ENCODE measurements around the gene KIF17.

The KIF17 gene

DNA sequence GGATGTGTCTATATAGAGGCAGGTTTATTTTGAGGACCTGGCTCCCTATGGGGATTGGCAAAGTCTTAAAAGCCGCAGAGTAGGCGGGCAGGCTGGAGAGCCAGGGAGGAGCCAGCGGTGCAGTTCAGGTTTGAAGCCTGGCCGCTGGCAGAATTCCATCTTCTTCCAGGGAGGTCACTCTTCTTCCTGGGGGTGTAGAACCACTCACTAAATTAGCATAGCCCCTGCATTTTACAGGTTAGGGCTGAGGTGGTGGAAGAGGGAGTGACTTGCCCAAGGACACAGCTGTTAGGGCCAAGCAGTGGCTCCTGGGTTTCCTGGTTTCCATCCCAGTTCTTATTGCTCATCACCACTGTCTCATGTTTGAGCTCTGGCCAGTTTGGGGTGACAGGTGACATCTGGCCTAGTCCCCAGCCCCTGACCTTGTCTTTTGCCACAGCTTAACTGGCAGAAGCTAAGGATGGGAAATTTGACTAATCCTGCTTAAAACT, 83.2 kb downstream of the KIF17 start:
- peak overlapping the region; percentile 99 for H3K27ac ChIP-seq

DNA sequence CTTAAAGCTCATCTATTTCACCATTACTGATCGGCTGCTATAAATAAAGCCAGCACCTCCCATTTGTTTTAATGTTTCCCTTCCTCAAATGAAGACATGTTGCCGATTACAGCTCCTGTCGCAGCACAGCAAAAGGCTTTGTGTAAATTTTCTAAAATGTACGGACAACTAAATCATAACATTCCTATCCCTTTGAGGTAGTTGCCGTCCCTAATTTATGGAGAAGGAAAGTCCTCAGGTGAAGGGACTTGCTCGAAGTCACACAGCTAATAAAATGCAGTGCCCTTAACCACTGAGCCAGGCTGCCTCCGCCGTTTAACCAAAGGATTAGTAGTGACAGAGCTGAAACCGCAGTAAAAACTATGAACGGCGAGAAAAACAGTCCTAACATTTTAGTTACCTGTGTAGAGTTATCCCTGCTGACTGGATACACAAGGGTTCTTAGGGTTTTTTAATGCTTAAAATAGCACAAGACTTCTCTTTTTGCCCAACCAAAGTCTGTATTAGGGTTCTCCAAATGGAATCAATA, 83.7 kb downstream of the KIF17 start:
- H3K9me3 ChIP-seq, result no peaks in the 10 kb centered on the region
- H3K36me3 ChIP-seq, result peaks cover 29% of the 10 kb centered on the region
- H3K27ac ChIP-seq, result peak overlapping the region; percentile 99
- no peaks in the 10 kb centered on the region for H3K27me3 ChIP-seq
- peak overlapping the region; percentile 95 for H3K4me3 ChIP-seq (ENCODE audit: low read depth in 1 of 2, low read length in 1 of 2)
- peaks cover 19 to 23% of the 10 kb centered on the region in 2 experiments for H3K4me1 ChIP-seq (ENCODE audit: control insufficient read depth in 1 of 2, insufficient read depth in 1 of 2, low read depth in 1 of 2, low read length in 1 of 2)
- TF ChIP-seq, protein P1, sequence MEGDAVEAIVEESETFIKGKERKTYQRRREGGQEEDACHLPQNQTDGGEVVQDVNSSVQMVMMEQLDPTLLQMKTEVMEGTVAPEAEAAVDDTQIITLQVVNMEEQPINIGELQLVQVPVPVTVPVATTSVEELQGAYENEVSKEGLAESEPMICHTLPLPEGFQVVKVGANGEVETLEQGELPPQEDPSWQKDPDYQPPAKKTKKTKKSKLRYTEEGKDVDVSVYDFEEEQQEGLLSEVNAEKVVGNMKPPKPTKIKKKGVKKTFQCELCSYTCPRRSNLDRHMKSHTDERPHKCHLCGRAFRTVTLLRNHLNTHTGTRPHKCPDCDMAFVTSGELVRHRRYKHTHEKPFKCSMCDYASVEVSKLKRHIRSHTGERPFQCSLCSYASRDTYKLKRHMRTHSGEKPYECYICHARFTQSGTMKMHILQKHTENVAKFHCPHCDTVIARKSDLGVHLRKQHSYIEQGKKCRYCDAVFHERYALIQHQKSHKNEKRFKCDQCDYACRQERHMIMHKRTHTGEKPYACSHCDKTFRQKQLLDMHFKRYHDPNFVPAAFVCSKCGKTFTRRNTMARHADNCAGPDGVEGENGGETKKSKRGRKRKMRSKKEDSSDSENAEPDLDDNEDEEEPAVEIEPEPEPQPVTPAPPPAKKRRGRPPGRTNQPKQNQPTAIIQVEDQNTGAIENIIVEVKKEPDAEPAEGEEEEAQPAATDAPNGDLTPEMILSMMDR (IDR thresholded peaks at IDR 0.05), result no peak

More for the DNA sequence above, 83.2 kb downstream of the KIF17 start:
- Histone ChIP-seq H3K9me3 (no peaks in the 10 kb centered on the region), H3K36me3 (peaks cover 34% of the 10 kb centered on the region), H3K4me1 (ENCODE audit: control insufficient read depth in 1 of 2, insufficient read depth in 1 of 2, low read depth in 1 of 2, low read length in 1 of 2) (peaks cover 19 to 23% of the 10 kb centered on the region in 2 experiments), H3K27me3 (no peaks in the 10 kb centered on the region), H3K4me3 (ENCODE audit: low read depth in 1 of 2, low read length in 1 of 2) (peak overlapping the region; percentile 95)
- TF ChIP-seq, protein P1 (IDR thresholded peaks at IDR 0.05), result no peak

DNA sequence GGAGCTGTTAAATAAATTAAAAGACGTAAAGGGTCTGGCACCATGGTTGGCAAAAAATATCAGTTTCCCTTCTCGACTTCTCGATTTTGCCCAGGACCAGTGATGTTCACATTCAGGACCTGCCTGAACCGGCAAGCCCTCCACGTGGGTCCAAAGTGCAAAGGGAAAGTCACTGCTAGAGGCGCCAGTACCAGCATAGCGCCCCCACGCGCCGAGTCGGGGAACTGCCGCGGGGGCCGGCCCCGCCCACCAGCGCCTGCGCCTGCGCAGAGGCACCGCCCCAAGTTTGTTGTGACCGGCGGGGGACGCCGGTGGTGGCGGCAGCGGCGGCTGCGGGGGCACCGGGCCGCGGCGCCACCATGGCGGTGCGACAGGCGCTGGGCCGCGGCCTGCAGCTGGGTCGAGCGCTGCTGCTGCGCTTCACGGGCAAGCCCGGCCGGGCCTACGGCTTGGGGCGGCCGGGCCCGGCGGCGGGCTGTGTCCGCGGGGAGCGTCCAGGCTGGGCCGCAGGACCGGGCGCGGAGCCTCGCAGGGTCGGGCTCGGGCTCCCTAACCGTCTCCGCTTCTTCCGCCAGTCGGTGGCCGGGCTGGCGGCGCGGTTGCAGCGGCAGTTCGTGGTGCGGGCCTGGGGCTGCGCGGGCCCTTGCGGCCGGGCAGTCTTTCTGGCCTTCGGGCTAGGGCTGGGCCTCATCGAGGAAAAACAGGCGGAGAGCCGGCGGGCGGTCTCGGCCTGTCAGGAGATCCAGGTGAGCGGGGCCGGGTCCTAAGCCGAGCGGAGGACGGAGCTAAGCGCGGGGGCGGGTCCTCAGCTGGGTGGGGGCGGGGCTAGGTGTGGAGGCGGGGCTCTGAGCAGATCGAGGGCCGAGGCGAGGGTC, 84.4 kb downstream of the KIF17 start, which contains the start of gene PINK1:
TSS of gene PINK1 (plus strand) at position 269 of the 875 bp plus-strand sequence. CDS start at position 360, 91 bp downstream.
- Histone ChIP-seq H3K9me3 (no peaks in the 10 kb centered on the region), H3K27ac (peak within 1 kb of the TSS; percentile 99), H3K4me3 (ENCODE audit: low read depth in 1 of 2, low read length in 1 of 2) (peak within 1 kb of the TSS; percentile 95), H3K36me3 (peaks cover 22% of the 10 kb centered on the region), H3K4me1 (ENCODE audit: control insufficient read depth in 1 of 2, insufficient read depth in 1 of 2, low read depth in 1 of 2, low read length in 1 of 2) (peaks cover 19 to 23% of the 10 kb centered on the region in 2 experiments), H3K27me3 (no peaks in the 10 kb centered on the region)
- TF ChIP-seq, protein P1 (IDR thresholded peaks at IDR 0.05), result peak; percentile 99

DNA sequence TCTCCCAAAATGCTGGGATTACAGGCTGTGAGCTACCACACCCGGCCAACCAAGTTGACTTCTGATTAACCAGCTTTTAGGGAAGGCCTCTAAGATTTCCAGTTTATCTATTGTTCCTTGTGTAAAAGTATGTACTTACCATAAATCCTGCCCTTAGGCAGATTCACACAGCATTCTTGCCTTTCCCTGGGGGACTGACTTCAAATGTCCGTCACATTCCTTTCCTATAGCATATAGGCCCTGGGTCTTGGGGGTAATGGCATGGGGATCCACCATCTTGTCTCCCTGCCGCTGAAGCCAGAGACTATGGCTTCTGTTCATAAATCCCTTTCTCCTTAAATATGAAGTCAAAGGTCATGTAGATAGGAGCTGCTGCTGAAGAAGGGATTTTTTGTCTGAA, 85.4 kb downstream of the KIF17 start:
- Histone ChIP-seq H3K27ac (no peak overlapping the region), H3K27me3 (no peaks in the 10 kb centered on the region), H3K9me3 (no peaks in the 10 kb centered on the region), H3K36me3 (peaks cover 12% of the 10 kb centered on the region), H3K4me3 (ENCODE audit: low read depth in 1 of 2, low read length in 1 of 2) (no peak overlapping the region), H3K4me1 (ENCODE audit: control insufficient read depth in 1 of 2, insufficient read depth in 1 of 2, low read depth in 1 of 2, low read length in 1 of 2) (peaks cover 19 to 23% of the 10 kb centered on the region in 2 experiments)
- TF ChIP-seq, protein P1 (IDR thresholded peaks at IDR 0.05), result no peak

DNA sequence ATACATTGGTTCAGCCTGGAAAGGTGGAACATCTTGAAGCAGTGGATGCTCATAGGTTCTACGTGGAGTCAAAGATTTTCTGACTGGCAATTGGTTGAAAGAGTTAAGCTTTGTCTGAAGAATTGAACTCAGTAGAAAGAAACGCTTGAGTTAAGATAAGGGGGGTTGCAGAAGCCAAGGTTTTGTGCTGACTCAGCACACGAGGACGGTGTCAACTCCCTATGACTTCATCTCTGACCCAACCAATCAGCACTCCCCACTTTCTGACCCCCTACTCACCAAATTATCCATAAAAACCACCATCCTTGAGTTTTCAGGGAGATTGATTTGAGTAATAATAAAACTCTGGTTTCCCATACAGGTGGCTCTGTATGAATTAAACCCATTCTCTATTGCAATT, 87.1 kb downstream of the KIF17 start:
- TF ChIP-seq, protein P1 (IDR thresholded peaks at IDR 0.05), result no peak
- Histone ChIP-seq H3K9me3 (no peaks in the 10 kb centered on the region), H3K27me3 (no peaks in the 10 kb centered on the region), H3K36me3 (no peaks in the 10 kb centered on the region), H3K27ac (no peak overlapping the region), H3K4me3 (ENCODE audit: low read depth in 1 of 2, low read length in 1 of 2) (no peak overlapping the region), H3K4me1 (ENCODE audit: control insufficient read depth in 1 of 2, insufficient read depth in 1 of 2, low read depth in 1 of 2, low read length in 1 of 2) (peaks cover 19 to 24% of the 10 kb centered on the region in 2 experiments)

All from neutrophil (primary cell).